ENCODE results near the gene MAB21L1. TPM values are rescaled to one million over a fixed set of nuclear protein-coding genes. Genes with fewer than 3 reads are reported as not detected.

The MAB21L1 gene
- under 1 TPM in 9 of 10 donors, not detected in 1; 0.08 to 0.49 (median 0.26) TPM for total RNA-seq
- polyA plus RNA-seq: under 1 TPM; 0.17 to 0.37 TPM
- long read RNA-seq, donor 1, partial matches to known transcripts: 0 of 2 reads
- long read RNA-seq, donor 1, other reads (novel, unspliced or antisense): 1 of 2 reads
- long read RNA-seq, donor 2: 0 reads
- long read RNA-seq, donor 3: 0 reads

DNA sequence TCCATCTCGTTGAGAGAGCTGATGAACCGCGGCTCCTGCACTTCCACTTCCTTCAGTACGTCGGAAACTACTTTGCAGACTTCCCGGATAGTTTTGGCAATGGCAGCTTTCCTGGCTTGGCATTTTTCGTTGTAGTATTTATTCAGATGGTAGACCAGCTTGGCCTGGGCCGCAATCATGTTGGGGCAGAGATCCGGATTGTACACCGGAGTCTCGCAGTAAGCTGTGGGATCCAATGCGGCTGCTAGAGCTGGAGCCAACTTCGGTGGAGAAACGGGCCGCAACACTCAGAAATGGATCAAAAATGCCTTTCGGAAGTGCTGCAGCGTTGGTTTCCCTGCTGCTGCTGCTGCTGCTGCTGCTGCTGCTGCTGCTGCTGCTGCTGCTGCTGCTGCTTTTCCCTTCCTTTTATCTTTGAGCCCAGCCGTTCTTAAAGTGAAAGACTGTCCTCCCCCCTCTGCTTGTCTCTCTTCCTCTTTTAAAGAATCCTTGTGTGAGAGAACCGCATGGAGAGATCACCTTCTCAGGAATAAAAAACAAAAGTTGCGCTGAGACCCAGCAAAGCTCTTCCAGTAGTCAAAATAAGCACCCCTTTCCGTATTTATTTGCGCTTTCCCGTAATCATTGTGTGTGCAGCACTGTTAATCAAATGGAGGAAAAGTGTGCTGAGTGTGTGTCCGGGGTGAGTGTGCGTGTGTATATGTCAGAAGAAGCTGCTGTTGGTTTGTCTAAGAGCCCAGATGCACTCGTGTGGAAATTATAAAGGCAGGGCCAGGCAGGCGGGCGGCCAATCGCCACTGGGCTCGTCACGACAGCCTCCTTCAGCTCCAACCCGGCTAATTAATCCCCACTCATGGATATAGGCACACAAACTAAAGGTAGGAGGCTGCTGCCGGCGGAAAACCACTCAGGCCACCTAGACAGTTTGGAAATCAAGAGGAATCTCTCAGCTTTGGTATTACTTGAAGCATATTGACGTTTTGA lies at the start of gene MAB21L1:
Gene MAB21L1, minus strand, starts transcription at position 730 of the 984 bp plus-strand sequence. Its CDS starts 551 bp downstream, at position 179.
- peak in 7 of 8 donors; percentile 16 to 71 (median 48) for ATAC-seq
- DNase-seq: peak in 1 of 2 donors; percentile 31
- 47 to 51% methylated on average over 35 of the region's 35 CpGs for WGBS, 2 donors
- Histone ChIP-seq H3K9me3 (peaks cover 0 to 6% (median 0%) of the 10 kb centered on the region in 11 donors), H3K27ac (peak within 1 kb of the TSS; percentile 22 to 74 (median 49)), H3K27me3 (peaks cover 0 to 86% (median 0%) of the 10 kb centered on the region in 7 donors), H3K36me3 (no peaks in the 10 kb centered on the region), H3K4me1 (peaks cover 0 to 21% (median 0%) of the 10 kb centered on the region in 9 donors), H3K4me3 (peak within 1 kb of the TSS; percentile 35 to 76 (median 60))
- TF ChIP-seq, protein P1, sequence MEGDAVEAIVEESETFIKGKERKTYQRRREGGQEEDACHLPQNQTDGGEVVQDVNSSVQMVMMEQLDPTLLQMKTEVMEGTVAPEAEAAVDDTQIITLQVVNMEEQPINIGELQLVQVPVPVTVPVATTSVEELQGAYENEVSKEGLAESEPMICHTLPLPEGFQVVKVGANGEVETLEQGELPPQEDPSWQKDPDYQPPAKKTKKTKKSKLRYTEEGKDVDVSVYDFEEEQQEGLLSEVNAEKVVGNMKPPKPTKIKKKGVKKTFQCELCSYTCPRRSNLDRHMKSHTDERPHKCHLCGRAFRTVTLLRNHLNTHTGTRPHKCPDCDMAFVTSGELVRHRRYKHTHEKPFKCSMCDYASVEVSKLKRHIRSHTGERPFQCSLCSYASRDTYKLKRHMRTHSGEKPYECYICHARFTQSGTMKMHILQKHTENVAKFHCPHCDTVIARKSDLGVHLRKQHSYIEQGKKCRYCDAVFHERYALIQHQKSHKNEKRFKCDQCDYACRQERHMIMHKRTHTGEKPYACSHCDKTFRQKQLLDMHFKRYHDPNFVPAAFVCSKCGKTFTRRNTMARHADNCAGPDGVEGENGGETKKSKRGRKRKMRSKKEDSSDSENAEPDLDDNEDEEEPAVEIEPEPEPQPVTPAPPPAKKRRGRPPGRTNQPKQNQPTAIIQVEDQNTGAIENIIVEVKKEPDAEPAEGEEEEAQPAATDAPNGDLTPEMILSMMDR (IDR thresholded peaks at IDR 0.05): no peak
- intact Hi-C loops (cut with DNase I): loop anchor here in 2 of 10 donors (10.0 kb wide), 2 partner anchors 91 to 249 kb away; no protein-coding TSS in a partner anchor

DNA sequence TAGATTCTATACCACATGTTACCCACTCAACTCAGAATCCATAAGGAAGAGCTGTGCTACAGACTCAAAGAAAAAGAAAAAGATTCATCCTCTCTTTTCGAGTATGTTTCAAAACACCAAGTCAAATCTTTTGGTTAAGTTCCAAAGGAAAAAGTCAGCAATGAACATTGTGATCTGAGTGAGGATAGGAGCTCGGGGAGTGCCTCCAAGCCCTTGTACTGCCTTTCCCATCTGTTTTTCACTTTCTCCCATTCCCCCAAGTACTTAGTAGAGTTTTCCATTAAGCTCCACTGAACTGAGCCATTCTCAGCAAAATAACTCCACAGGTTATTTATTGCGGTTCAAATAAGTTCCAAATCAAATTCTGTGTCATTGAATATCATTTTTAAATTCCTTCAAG lies 47.7 kb upstream of the MAB21L1 start:
- intact Hi-C loops (cut with DNase I): no loop called here

DNA sequence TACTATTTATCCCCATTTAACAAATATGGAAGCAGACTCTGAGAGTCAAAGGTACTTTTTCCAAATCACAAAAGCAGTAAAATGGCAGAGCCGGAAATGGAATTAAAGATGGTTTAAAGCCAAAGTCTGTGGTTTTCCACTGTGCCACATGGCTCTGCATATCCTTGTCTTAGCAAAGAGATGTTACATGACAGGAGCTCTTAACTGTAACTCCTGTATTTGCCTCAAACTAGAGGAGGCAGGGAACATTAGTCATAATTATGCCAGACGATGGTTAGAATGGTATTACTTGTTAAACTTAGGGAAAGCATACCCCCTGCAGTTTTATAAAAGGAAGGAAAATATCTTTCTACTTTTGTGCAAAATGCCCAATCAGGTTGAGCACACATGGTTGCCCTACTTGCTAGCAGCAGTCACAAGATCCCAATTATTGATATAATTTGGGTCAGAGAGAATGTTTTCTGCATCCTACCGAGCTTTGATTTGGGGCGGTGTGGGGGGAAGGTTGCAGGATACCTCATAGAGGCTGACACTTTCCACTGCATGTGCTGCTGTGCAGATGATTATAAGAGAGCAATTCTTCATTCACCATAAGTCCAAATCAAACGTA lies 42.0 kb upstream of the MAB21L1 start:
- H3K36me3 ChIP-seq: no peaks in the 10 kb centered on the region
- DNase-seq: no peak
- no peak for ATAC-seq
- no peaks in the 10 kb centered on the region for H3K4me1 ChIP-seq
- TF ChIP-seq, protein P1 (IDR thresholded peaks at IDR 0.05): no peak
- no peaks in the 10 kb centered on the region for H3K9me3 ChIP-seq
- intact Hi-C loops (cut with DNase I): no loop called here
- H3K27me3 ChIP-seq: no peaks in the 10 kb centered on the region
- WGBS, 2 donors: 90 to 94% methylated on average over 5 of the region's 5 CpGs
- no peak overlapping the region for H3K4me3 ChIP-seq
- H3K27ac ChIP-seq: no peak overlapping the region

More for the DNA sequence above, 47.7 kb upstream of the MAB21L1 start:
- peak in 5 of 8 donors; percentile 27 to 86 (median 61) for ATAC-seq
- Histone ChIP-seq H3K36me3 (no peaks in the 10 kb centered on the region), H3K4me1 (peaks cover 0 to 3% (median 0%) of the 10 kb centered on the region in 9 donors), H3K9me3 (no peaks in the 10 kb centered on the region), H3K27ac (no peak overlapping the region), H3K4me3 (no peak overlapping the region), H3K27me3 (no peaks in the 10 kb centered on the region)
- WGBS, 2 donors: 77 to 81% methylated on average over 3 of the region's 3 CpGs
- TF ChIP-seq, protein P1 (IDR thresholded peaks at IDR 0.05): no peak
- DNase-seq: no peak
